OCI-LY3 (cell line): ENCODE results near the gene USP10.

Source experiments
- CTCF ChIP-seq: fragments of 200-600, 300-600 bp; sonication (generic); IDR thresholded peaks from 2 replicates; pipeline ENCODE4 v1.5.1; 2014; ENCODE audit warnings: antibody characterized with exemption, low read length, low read depth
- EZH2phosphoT487 ChIP-seq: fragments of 200-600 bp; shearing (Covaris generic); IDR thresholded peaks from 2 replicates; pipeline ENCODE4 v1.6.1; 2018; ENCODE audit warnings: antibody characterized with exemption, mixed run types, low read depth

GRCh38 chr16:84742641-84743092 lies 42.9 kb downstream of the USP10 start:
- TF ChIP-seq CTCF = no peak
- no peak for TF ChIP-seq EZH2phosphoT487
